KMS-11 (cell line): ENCODE results near the gene NT5DC3.

Experiments
- H2AFZ ChIP-seq: fragments of 200-600 bp; sonication (generic); 2 replicates; pipeline ENCODE4 v1.6.1; 2016; ENCODE audit warnings: antibody characterized with exemption, mixed run types, low read depth
- H3K27ac ChIP-seq: fragments of 200-600 bp; sonication (generic); 2 replicates; pipeline ENCODE4 v1.6.1; 2016; ENCODE audit warnings: mild to moderate bottlenecking, mixed run types
- H3K27me3 ChIP-seq: fragments of 200-600 bp; sonication (generic); 2 replicates; pipeline ENCODE4 v1.6.1; 2017; ENCODE audit warnings: mild to moderate bottlenecking, low read depth, mixed run types, moderate library complexity; ENCODE audit not compliant: insufficient read depth
- H3K36me3 ChIP-seq: fragments of 200-600 bp; sonication (generic); 2 replicates; pipeline ENCODE4 v1.6.1; 2017; ENCODE audit warnings: mild to moderate bottlenecking, mixed run types; ENCODE audit not compliant: insufficient read depth
- H3K4me1 ChIP-seq: fragments of 200-600 bp; sonication (generic); 2 replicates; pipeline ENCODE4 v1.6.1; 2016; ENCODE audit warnings: mild to moderate bottlenecking, low read depth, mixed run types; ENCODE audit not compliant: poor library complexity, severe bottlenecking
- H3K4me2 ChIP-seq: fragments of 200-600 bp; sonication (generic); 2 replicates; pipeline ENCODE4 v1.7.0; 2016; ENCODE audit warnings: mild to moderate bottlenecking, mixed run types
- H3K4me3 ChIP-seq: fragments of 200-600 bp; sonication (generic); IDR thresholded peaks from 2 replicates; pipeline ENCODE4 v1.6.1; 2017; ENCODE audit warnings: low read depth, low read length, mixed read lengths; ENCODE audit not compliant: insufficient read depth
- H3K79me2 ChIP-seq: fragments of 200-600 bp; sonication (generic); 2 replicates; pipeline ENCODE4 v1.6.1; 2016; ENCODE audit warnings: low read depth, mixed run types; ENCODE audit not compliant: insufficient read depth
- H3K9ac ChIP-seq: fragments of 200-600 bp; sonication (generic); 2 replicates; pipeline ENCODE4 v1.6.1; 2016; ENCODE audit warnings: mild to moderate bottlenecking, mixed run types
- H4K20me1 ChIP-seq: fragments of 200-600 bp; sonication (generic); 2 replicates; pipeline ENCODE4 v1.6.1; 2016; ENCODE audit warnings: mild to moderate bottlenecking, mixed run types; ENCODE audit not compliant: insufficient read depth
- TF ChIP-seq, protein P1 (sequence below): fragments of 200-600 bp; sonication (generic); conservative IDR thresholded peaks from 2 replicates; pipeline ENCODE4 v1.6.1; 2017; ENCODE audit warnings: low read depth, mild to moderate bottlenecking, antibody characterized with exemption, low read length, moderate library complexity, mixed read lengths

Gene NT5DC3

DNA sequence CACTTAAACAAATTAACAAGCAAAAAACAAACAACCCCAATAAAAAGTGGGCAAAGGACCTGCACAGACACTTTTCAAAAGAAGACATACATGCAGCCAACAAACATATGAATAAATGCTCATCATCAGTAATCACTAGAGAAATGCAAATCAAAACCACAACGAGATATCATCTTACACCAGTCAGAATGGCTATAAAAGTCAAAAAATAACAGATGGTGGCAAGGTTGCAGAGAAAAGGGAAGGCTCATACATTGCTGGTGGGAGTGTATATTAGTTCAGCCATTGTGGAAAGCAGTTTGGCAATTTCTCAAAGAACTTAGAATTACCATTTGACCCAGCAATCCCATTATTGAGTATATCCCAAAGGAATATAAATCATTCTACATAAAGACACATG, 34.6 kb upstream of the NT5DC3 start:
- H3K4me3 ChIP-seq: no peak overlapping the region
- no peaks in the 10 kb centered on the region for H3K36me3 ChIP-seq
- no peak overlapping the region for H3K27ac ChIP-seq
- H2AFZ ChIP-seq: no peak overlapping the region
- H3K27me3 ChIP-seq: no peaks in the 10 kb centered on the region
- H3K4me1 ChIP-seq: peaks cover 39% of the 10 kb centered on the region
- TF ChIP-seq, protein P1, sequence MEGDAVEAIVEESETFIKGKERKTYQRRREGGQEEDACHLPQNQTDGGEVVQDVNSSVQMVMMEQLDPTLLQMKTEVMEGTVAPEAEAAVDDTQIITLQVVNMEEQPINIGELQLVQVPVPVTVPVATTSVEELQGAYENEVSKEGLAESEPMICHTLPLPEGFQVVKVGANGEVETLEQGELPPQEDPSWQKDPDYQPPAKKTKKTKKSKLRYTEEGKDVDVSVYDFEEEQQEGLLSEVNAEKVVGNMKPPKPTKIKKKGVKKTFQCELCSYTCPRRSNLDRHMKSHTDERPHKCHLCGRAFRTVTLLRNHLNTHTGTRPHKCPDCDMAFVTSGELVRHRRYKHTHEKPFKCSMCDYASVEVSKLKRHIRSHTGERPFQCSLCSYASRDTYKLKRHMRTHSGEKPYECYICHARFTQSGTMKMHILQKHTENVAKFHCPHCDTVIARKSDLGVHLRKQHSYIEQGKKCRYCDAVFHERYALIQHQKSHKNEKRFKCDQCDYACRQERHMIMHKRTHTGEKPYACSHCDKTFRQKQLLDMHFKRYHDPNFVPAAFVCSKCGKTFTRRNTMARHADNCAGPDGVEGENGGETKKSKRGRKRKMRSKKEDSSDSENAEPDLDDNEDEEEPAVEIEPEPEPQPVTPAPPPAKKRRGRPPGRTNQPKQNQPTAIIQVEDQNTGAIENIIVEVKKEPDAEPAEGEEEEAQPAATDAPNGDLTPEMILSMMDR: no peak
- H4K20me1 ChIP-seq: no peaks in the 10 kb centered on the region
- H3K4me2 ChIP-seq: peak overlapping the region; percentile 29
- H3K9ac ChIP-seq: no peak overlapping the region
- H3K79me2 ChIP-seq: no peaks in the 10 kb centered on the region

DNA sequence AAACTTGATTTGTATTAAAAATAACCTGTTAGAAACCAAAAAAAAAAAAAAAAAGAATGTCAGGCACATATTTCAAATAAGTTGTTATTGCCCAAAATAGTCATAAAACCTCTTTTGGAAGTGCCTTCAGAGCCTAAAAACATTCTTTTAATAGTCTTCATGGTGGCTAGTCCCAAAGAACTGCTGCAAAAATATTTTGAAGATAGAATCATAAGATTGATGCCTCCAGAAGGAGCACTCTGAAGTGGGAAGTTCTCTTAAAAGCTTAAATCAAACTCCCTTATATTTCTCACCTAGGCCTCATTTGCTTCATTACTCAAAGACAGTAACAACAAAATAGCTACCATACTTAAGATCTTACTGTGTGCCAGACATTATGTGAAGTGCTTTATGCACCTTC, 27.2 kb upstream of the NT5DC3 start:
- Histone ChIP-seq H3K4me2 (no peak overlapping the region), H3K27me3 (no peaks in the 10 kb centered on the region), H4K20me1 (no peaks in the 10 kb centered on the region), H3K9ac (no peak overlapping the region), H3K4me1 (no peaks in the 10 kb centered on the region), H3K4me3 (no peak overlapping the region), H3K79me2 (no peaks in the 10 kb centered on the region), H3K36me3 (no peaks in the 10 kb centered on the region), H2AFZ (no peak overlapping the region), H3K27ac (no peak overlapping the region)
- TF ChIP-seq, protein P1: no peak

DNA sequence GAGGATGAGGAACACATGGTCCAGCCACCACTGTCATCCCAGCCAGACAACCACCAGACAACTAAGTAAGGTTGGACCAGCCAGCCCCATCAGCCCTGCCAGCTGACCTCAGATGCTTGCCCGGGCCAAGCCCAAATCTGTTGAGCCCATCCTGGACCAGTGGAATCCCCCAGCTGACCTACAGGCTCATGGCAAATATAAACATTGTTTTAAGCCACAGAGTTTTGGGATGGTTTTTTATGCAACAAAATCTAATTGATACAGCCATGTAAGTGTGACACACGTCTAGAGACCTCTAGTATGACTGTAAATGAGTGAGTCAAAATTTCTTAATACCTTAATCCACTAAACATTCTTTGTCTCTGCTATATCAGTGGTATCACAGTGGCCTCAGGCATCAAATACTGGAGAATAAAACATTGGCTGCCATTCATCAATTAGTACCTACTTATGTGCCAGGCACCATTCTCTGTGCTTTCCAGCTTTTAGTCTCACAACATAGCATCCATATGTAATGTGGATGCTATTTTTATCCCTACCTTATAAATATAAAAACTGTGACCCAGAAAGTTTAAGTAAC, 24.2 kb upstream of the NT5DC3 start:
- Histone ChIP-seq H3K79me2 (no peaks in the 10 kb centered on the region), H3K4me1 (no peaks in the 10 kb centered on the region), H3K4me2 (no peak overlapping the region), H3K27me3 (no peaks in the 10 kb centered on the region), H3K27ac (no peak overlapping the region), H4K20me1 (no peaks in the 10 kb centered on the region), H3K36me3 (no peaks in the 10 kb centered on the region), H3K4me3 (no peak overlapping the region), H3K9ac (no peak overlapping the region), H2AFZ (no peak overlapping the region)
- TF ChIP-seq, protein P1: no peak

DNA sequence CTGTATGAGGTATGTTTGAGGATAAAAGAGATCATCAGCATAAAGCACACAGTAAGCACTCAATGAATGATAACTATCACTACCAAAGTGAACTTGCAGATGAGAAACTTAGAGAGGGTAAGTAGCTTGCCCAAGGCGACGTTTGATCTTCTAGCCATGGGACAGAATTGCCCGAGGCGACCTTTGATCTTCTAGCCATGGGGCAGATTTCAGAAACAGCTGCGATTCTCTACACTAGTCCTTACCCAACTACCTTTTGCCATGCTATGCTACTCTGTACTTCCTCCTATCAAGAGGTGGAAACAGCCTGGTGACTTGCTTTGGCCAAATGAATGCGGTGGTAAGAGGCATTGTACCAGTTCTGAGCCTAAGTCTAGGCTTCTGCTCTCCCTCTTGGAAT, 23.7 kb upstream of the NT5DC3 start:
- TF ChIP-seq, protein P1: no peak
- Histone ChIP-seq H3K79me2 (no peaks in the 10 kb centered on the region), H2AFZ (no peak overlapping the region)

More for the DNA sequence above, 23.7 kb upstream of the NT5DC3 start:
- H3K9ac ChIP-seq: no peak overlapping the region
- H3K36me3 ChIP-seq: no peaks in the 10 kb centered on the region
- no peaks in the 10 kb centered on the region for H4K20me1 ChIP-seq
- no peak overlapping the region for H3K27ac ChIP-seq
- no peak overlapping the region for H3K4me2 ChIP-seq
- H3K4me3 ChIP-seq: no peak overlapping the region
- no peaks in the 10 kb centered on the region for H3K4me1 ChIP-seq
- no peaks in the 10 kb centered on the region for H3K27me3 ChIP-seq
